WTC11 (cell line): Measurements from ENCODE around the gene POLH. TPM values are rescaled to one million over a fixed set of nuclear protein-coding genes. Genes with fewer than 3 reads are reported as not detected.

Experiments used
- ATAC-seq: fragments of 200-7000 bp; cut with Tn5 transposase; 2 replicates; pipeline ENCODE4 v1.10.0; 2021; ENCODE audit warnings: mild to moderate bottlenecking, moderate library complexity
- CTCF ChIA-PET: fragments of 300-600 bp; sonication (Branson Sonifier 250); formaldehyde crosslinking; loops from one replicate; lab custom pipeline; 2021; ENCODE audit warnings: antibody characterized with exemption; lab: Charles Lee
- POLR2A ChIA-PET: fragments of 350-600 bp; sonication (Branson Sonifier 250); formaldehyde crosslinking; loops from one replicate; lab custom pipeline; 2021; ENCODE audit warnings: antibody characterized with exemption; lab: Charles Lee
- DNase-seq: peaks from one replicate; pipeline ENCODE4 v3.0.0; 2021; ENCODE audit warnings: low spot score
- H3K27ac Mint-ChIP-seq: 2 replicates; pipeline ENCODE4 v1.8.0; 2021; ENCODE audit warnings: mixed read lengths
- H3K27me3 Mint-ChIP-seq: 2 replicates; pipeline ENCODE4 v1.8.0; 2021; ENCODE audit warnings: low read depth, mild to moderate bottlenecking, moderate library complexity, mixed read lengths
- H3K36me3 Mint-ChIP-seq: 2 replicates; pipeline ENCODE4 v1.8.0; 2021; ENCODE audit warnings: mixed read lengths
- H3K4me1 Mint-ChIP-seq: 2 replicates; pipeline ENCODE4 v1.8.0; 2022; ENCODE audit warnings: mixed read lengths
- H3K4me3 Mint-ChIP-seq: 2 replicates; pipeline ENCODE4 v1.8.0; 2021; ENCODE audit warnings: mild to moderate bottlenecking, moderate library complexity, mixed read lengths
- H3K9me3 Mint-ChIP-seq: 2 replicates; pipeline ENCODE4 v1.8.0; 2021; ENCODE audit warnings: mixed read lengths
- AFF4 ChIP-seq: sonication (generic); formaldehyde crosslinking; IDR thresholded peaks from 2 replicates; pipeline ENCODE4 v1.8.1; 2023; ENCODE audit warnings: mild to moderate bottlenecking, missing genetic modification reagents, borderline replicate concordance
- GABPB1 ChIP-seq: sonication (generic); formaldehyde crosslinking; IDR thresholded peaks from 2 replicates; pipeline ENCODE4 v1.8.1; 2023; ENCODE audit warnings: mild to moderate bottlenecking, missing genetic modification reagents
- IRF1 ChIP-seq: sonication (generic); formaldehyde crosslinking; IDR thresholded peaks from 2 replicates; pipeline ENCODE4 v1.8.0; 2023; ENCODE audit warnings: missing genetic modification reagents
- IRF2 ChIP-seq: sonication (generic); formaldehyde crosslinking; IDR thresholded peaks from 2 replicates; pipeline ENCODE4 v1.8.0; 2022; ENCODE audit warnings: low read depth, missing genetic modification reagents, borderline replicate concordance
- MXD4 ChIP-seq: fragments of 250-450 bp; sonication (Bioruptor Pico); IDR thresholded peaks from 2 replicates; pipeline ENCODE4 v1.8.0; 2021; ENCODE audit warnings: mild to moderate bottlenecking, moderate library complexity, borderline replicate concordance
- NFATC4 ChIP-seq: fragments of 250-450 bp; sonication (Bioruptor Pico); IDR thresholded peaks from 2 replicates; pipeline ENCODE4 v1.9.0; 2021; ENCODE audit warnings: mild to moderate bottlenecking
- NFE2L1 ChIP-seq: sonication (generic); formaldehyde crosslinking; IDR thresholded peaks from 2 replicates; pipeline ENCODE4 v1.8.1; 2023; ENCODE audit warnings: missing genetic modification reagents
- NR3C1 ChIP-seq: sonication (generic); formaldehyde crosslinking; conservative IDR thresholded peaks from 2 replicates; pipeline ENCODE4 v1.8.1; 2023; ENCODE audit warnings: low read depth, mild to moderate bottlenecking, missing genetic modification reagents
- OVOL2 ChIP-seq: fragments of 250-450 bp; sonication (Bioruptor Pico); IDR thresholded peaks from 2 replicates; pipeline ENCODE4 v1.9.0; 2021; ENCODE audit warnings: mild to moderate bottlenecking, borderline replicate concordance
- TEAD4 ChIP-seq: sonication (generic); formaldehyde crosslinking; IDR thresholded peaks from 2 replicates; pipeline ENCODE4 v1.8.0; 2022; ENCODE audit warnings: mild to moderate bottlenecking, missing genetic modification reagents
- ZMAT4 ChIP-seq: fragments of 250-450 bp; sonication (Bioruptor Pico); IDR thresholded peaks from 2 replicates; pipeline ENCODE4 v1.9.0; 2021; ENCODE audit warnings: mild to moderate bottlenecking
- ZNF121 ChIP-seq: sonication (generic); formaldehyde crosslinking; IDR thresholded peaks from 2 replicates; pipeline ENCODE4 v1.8.0; 2023; ENCODE audit warnings: missing genetic modification reagents
- ZNF219 ChIP-seq: sonication (generic); formaldehyde crosslinking; IDR thresholded peaks from 2 replicates; pipeline ENCODE4 v1.8.0; 2023; ENCODE audit warnings: missing genetic modification reagents, mild to moderate bottlenecking, borderline replicate concordance
- ZNF232 ChIP-seq: sonication (generic); formaldehyde crosslinking; IDR thresholded peaks from 2 replicates; pipeline ENCODE4 v1.8.0; 2022; ENCODE audit warnings: mild to moderate bottlenecking, missing genetic modification reagents
- ZNF317 ChIP-seq: sonication (generic); formaldehyde crosslinking; IDR thresholded peaks from 2 replicates; pipeline ENCODE4 v1.8.1; 2023; ENCODE audit warnings: low read depth, mild to moderate bottlenecking, moderate library complexity, missing genetic modification reagents, borderline replicate concordance
- ZNF423 ChIP-seq: fragments of 250-450 bp; sonication (Bioruptor Pico); IDR thresholded peaks from 2 replicates; pipeline ENCODE4 v2.1.2; 2022; ENCODE audit warnings: mild to moderate bottlenecking, moderate library complexity
- total RNA-seq: library from RNA; stranded (reverse); gene quantifications from 3 replicates; pipeline ENCODE4 v1.2.3, GENCODE V29; 2021
- TF ChIP-seq, protein P1 (sequence below): fragments of 200-600 bp; IDR thresholded peaks from 2 replicates; pipeline ENCODE4 v1.8.0; 2022; ENCODE audit warnings: antibody characterized with exemption
- TF ChIP-seq, protein P2 (sequence below): sonication (generic); formaldehyde crosslinking; IDR thresholded peaks from 2 replicates; pipeline ENCODE4 v1.8.1; 2022; ENCODE audit warnings: mild to moderate bottlenecking, moderate library complexity, missing genetic modification reagents
- TF ChIP-seq, protein P3 (sequence below): sonication (generic); formaldehyde crosslinking; IDR thresholded peaks from 2 replicates; pipeline ENCODE4 v1.8.0; 2022; ENCODE audit warnings: mild to moderate bottlenecking, missing genetic modification reagents

The POLH gene
- total RNA-seq, 1 experiment from 2014 or later: 28.0 TPM

DNA sequence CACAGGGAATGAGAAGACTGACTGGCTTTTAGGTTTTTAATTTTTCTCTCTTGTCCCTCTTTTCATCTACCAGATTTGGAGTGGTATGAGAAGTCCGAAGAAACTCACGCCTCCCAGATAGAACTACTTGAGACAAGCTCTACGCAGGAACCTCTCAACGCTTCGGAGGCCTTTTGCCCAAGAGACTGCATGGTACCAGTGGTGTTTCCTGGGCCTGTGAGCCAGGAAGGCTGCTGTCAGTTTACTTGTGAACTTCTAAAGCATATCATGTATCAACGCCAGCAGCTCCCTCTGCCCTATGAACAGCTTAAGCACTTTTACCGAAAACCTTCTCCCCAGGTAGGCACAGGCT, 60.3 kb downstream of the POLH start:
- Mint-ChIP-seq H3K27me3 (no peaks in the 10 kb centered on the region), H3K4me1 (peaks cover 16% of the 10 kb centered on the region), H3K9me3 (no peaks in the 10 kb centered on the region), H3K4me3 (peak overlapping the region; percentile 99), H3K27ac (peak overlapping the region; percentile 41; the same call in 1 of the 2 replicates), H3K36me3 (peaks cover 27% of the 10 kb centered on the region)
- TF ChIP-seq ZNF317 (CRISPR knock-in tag) (no peak), IRF1 (no peak), MXD4 (CRISPR knock-in tag) (no peak), NFE2L1 (CRISPR knock-in tag) (no peak), NR3C1 (CRISPR knock-in tag) (no peak), ZNF219 (no peak), TEAD4 (CRISPR knock-in tag) (no peak), ZNF423 (CRISPR knock-in tag) (no peak), ZNF232 (CRISPR knock-in tag) (no peak), NFATC4 (CRISPR knock-in tag) (no peak), ZMAT4 (CRISPR knock-in tag) (no peak), GABPB1 (CRISPR knock-in tag) (no peak), OVOL2 (CRISPR knock-in tag) (no peak), AFF4 (CRISPR knock-in tag) (no peak), IRF2 (CRISPR knock-in tag) (no peak), ZNF121 (no peak)
- TF ChIP-seq, protein P1, sequence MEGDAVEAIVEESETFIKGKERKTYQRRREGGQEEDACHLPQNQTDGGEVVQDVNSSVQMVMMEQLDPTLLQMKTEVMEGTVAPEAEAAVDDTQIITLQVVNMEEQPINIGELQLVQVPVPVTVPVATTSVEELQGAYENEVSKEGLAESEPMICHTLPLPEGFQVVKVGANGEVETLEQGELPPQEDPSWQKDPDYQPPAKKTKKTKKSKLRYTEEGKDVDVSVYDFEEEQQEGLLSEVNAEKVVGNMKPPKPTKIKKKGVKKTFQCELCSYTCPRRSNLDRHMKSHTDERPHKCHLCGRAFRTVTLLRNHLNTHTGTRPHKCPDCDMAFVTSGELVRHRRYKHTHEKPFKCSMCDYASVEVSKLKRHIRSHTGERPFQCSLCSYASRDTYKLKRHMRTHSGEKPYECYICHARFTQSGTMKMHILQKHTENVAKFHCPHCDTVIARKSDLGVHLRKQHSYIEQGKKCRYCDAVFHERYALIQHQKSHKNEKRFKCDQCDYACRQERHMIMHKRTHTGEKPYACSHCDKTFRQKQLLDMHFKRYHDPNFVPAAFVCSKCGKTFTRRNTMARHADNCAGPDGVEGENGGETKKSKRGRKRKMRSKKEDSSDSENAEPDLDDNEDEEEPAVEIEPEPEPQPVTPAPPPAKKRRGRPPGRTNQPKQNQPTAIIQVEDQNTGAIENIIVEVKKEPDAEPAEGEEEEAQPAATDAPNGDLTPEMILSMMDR: no peak
- TF ChIP-seq, protein P2, sequence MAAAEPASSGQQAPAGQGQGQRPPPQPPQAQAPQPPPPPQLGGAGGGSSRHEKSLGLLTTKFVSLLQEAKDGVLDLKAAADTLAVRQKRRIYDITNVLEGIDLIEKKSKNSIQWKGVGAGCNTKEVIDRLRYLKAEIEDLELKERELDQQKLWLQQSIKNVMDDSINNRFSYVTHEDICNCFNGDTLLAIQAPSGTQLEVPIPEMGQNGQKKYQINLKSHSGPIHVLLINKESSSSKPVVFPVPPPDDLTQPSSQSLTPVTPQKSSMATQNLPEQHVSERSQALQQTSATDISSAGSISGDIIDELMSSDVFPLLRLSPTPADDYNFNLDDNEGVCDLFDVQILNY (CRISPR knock-in tag): no peak
- TF ChIP-seq, protein P3, sequence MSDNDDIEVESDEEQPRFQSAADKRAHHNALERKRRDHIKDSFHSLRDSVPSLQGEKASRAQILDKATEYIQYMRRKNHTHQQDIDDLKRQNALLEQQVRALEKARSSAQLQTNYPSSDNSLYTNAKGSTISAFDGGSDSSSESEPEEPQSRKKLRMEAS (CRISPR knock-in tag): no peak
- ChIA-PET CTCF (interaction anchor here (1.0 to 1.9 kb wide), 2 partner anchors 9 to 28 kb away, joined by 3 to 11 read pairs; partner anchors contain the start of gene RSPH9), POLR2A (interaction anchor here (1.9 kb wide), 1 partner anchor 9 kb away, joined by 9 read pairs; the partner anchor contains the start of gene RSPH9)
- no peak for DNase-seq
- no peak for ATAC-seq
